PC-9 (cell line): ENCODE data around the gene SGPL1. TPM values are rescaled to one million over a fixed set of nuclear protein-coding genes. Genes with fewer than 3 reads are reported as not detected.

Experiments used
- BruUV-seq: library from RNA; stranded (reverse); fragments of 400-500 nt; replicated peaks from 2 replicates; lab custom pipeline; 2021; lab: Mats Ljungman, UMichigan
- CTCF ChIA-PET: fragments of 300-600 bp; sonication (Branson Sonifier 250); formaldehyde crosslinking; loops from one replicate; lab custom pipeline; 2022; ENCODE audit warnings: antibody characterized with exemption; lab: Charles Lee
- POLR2A ChIA-PET: fragments of 300-600 bp; sonication (Branson Sonifier 250); formaldehyde crosslinking; loops from one replicate; lab custom pipeline; 2022; ENCODE audit warnings: antibody characterized with exemption; ENCODE audit not compliant: unreplicated experiment; lab: Charles Lee
- DNase-seq, 2 experiments: peaks; one replicate each; pipeline versions ENCODE4 v3.0.0 to v3.0.0-alpha.2; 2015 to 2022; ENCODE audit warnings: mixed read lengths in 1 of 2
- H2AFZ ChIP-seq: fragments of 200-600 bp; sonication (generic); 2 replicates; pipeline ENCODE4 v1.8.1; 2017; ENCODE audit warnings: antibody characterized with exemption
- H3F3A ChIP-seq: fragments of 200-600 bp; sonication (generic); 2 replicates; pipeline ENCODE4 v1.8.1; 2017; ENCODE audit warnings: antibody characterized with exemption, mild to moderate bottlenecking, low read depth; ENCODE audit not compliant: insufficient read depth
- H3K27ac ChIP-seq: fragments of 200-600 bp; sonication (generic); 2 replicates; pipeline ENCODE4 v1.6.1; 2016; ENCODE audit warnings: mixed run types
- H3K27me3 ChIP-seq: fragments of 200-600 bp; sonication (generic); 2 replicates; pipeline ENCODE4 v1.6.1; 2016; ENCODE audit warnings: low read depth, mixed run types; ENCODE audit not compliant: insufficient read depth
- H3K36me3 ChIP-seq: fragments of 200-600 bp; sonication (generic); 2 replicates; pipeline ENCODE4 v1.6.1; 2016; ENCODE audit warnings: low read depth, mixed run types
- H3K4me1 ChIP-seq: fragments of 200-600 bp; sonication (generic); replicated peaks from 2 replicates; pipeline ENCODE4 v1.6.1; 2016; ENCODE audit warnings: mixed run types; ENCODE audit not compliant: insufficient read depth
- H3K4me2 ChIP-seq: fragments of 200-600 bp; sonication (generic); 2 replicates; pipeline ENCODE4 v1.6.1; 2017; ENCODE audit warnings: mixed run types
- H3K4me3 ChIP-seq: fragments of 200-600 bp; sonication (generic); 2 replicates; pipeline ENCODE4 v1.6.1; 2016; ENCODE audit warnings: mixed run types
- H3K79me2 ChIP-seq: fragments of 200-600 bp; sonication (generic); 2 replicates; pipeline ENCODE4 v1.6.1; 2017; ENCODE audit warnings: low read depth, mixed run types
- H3K9me2 ChIP-seq: fragments of 200-600 bp; sonication (generic); 2 replicates; pipeline ENCODE4 v1.8.1; 2017; ENCODE audit warnings: mild to moderate bottlenecking; ENCODE audit not compliant: insufficient read depth
- H3K9me3 ChIP-seq: fragments of 200-600 bp; sonication (generic); 2 replicates; pipeline ENCODE4 v1.8.1; 2016; ENCODE audit warnings: low read depth; ENCODE audit not compliant: insufficient read depth
- H4K20me1 ChIP-seq: fragments of 200-600 bp; sonication (generic); 2 replicates; pipeline ENCODE4 v1.8.1; 2017; ENCODE audit not compliant: insufficient read depth
- CTCF ChIP-seq: fragments of 200-600 bp; sonication (generic); conservative IDR thresholded peaks from 2 replicates; pipeline ENCODE4 v1.6.1; 2017; ENCODE audit warnings: mixed run types, antibody characterized with exemption, mild to moderate bottlenecking, moderate library complexity
- EZH2 ChIP-seq: fragments of 200-600 bp; sonication (generic); IDR thresholded peaks from 2 replicates; pipeline ENCODE4 v1.8.0; 2017; ENCODE audit warnings: antibody characterized with exemption, low read depth
- intact Hi-C: fragments of 100-400 bp; cut with micrococcal nuclease; formaldehyde crosslinking; loops from one replicate; pipeline ENCODE4 v1.10.0; 2022; ENCODE audit not compliant: unreplicated experiment
- total RNA-seq: library from RNA; stranded (reverse); gene quantifications from 2 replicates; pipeline ENCODE4 v1.2.3, GENCODE V29; 2021

The SGPL1 gene
- total RNA-seq, 1 experiment from 2014 or later, result 96.9 TPM

DNA sequence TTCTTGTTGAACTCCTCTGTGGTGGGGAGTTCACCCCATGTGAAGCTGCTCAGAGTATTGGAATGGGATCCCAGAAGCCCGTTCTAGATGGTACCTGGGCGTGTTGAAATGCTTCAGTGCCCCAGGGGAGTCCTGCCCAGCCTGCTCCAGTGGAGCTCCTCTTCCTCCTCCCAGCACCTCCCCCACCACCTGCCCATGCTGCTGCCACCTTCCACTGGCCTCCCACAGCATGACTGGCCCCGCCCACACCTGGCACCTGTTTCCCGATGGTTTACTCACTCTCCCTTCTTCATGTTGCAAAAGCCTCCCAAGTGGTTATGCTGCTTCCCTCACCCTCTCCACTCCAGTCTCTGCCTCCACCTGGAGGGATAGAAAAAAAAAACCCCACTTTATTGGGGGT lies 104.8 kb downstream of the SGPL1 start:
- no peak overlapping the region for H2AFZ ChIP-seq
- peaks cover 27% of the 10 kb centered on the region for H3K27me3 ChIP-seq
- 0 out of 2 replicates have a peak overlapping the region, but pooled peaks have one; percentile 16 for H3K4me2 ChIP-seq
- intact Hi-C loops, result loop anchor here (1.0 to 5.0 kb wide), 3 partner anchors 105 to 371 kb away; partner anchors contain the start of gene SGPL1
- peaks cover 27% of the 10 kb centered on the region for H3K4me1 ChIP-seq
- H3K79me2 ChIP-seq, result no peaks in the 10 kb centered on the region
- no peaks in the 10 kb centered on the region for H4K20me1 ChIP-seq
- H3K9me3 ChIP-seq, result no peaks in the 10 kb centered on the region
- H3K4me3 ChIP-seq, result no peak overlapping the region
- no peaks in the 10 kb centered on the region for H3K9me2 ChIP-seq
- POLR2A ChIA-PET, result interaction anchor here (0.5 to 0.6 kb wide), 2 partner anchors 930 to 1871 kb away, joined by 5 to 11 read pairs; no protein-coding TSS in a partner anchor
- CTCF ChIA-PET, result interaction anchor here (0.6 to 1.6 kb wide), 4 partner anchors 288 to 919 kb away, joined by 3 to 5 read pairs (median 3); no protein-coding TSS in a partner anchor
- no peaks in the 10 kb centered on the region for H3K36me3 ChIP-seq
- peak; percentile 87 to 93 for DNase-seq
- TF ChIP-seq CTCF (0 out of 2 replicates have a peak, but pooled peaks have one; percentile 20), EZH2 (no peak)
- no peak overlapping the region for H3K27ac ChIP-seq
- peaks cover 8% of the 10 kb centered on the region; the same call in 1 of the 2 replicates for H3F3A ChIP-seq
- BruUV-seq, result no TSS peak

GRCh38 chr10:70921285-70921684 lies 105.5 kb downstream of the SGPL1 start:
- peaks cover 20% of the 10 kb centered on the region for H3K27me3 ChIP-seq
- H3K27ac ChIP-seq, result no peak overlapping the region
- H3K4me1 ChIP-seq, result peaks cover 27% of the 10 kb centered on the region
- H3K9me3 ChIP-seq, result no peaks in the 10 kb centered on the region
- intact Hi-C loops, result loop anchor here (5.0 kb wide), 1 partner anchor 351 kb away; no protein-coding TSS in a partner anchor
- H3K36me3 ChIP-seq, result no peaks in the 10 kb centered on the region
- no peaks in the 10 kb centered on the region for H3K9me2 ChIP-seq
- TF ChIP-seq EZH2 (no peak), CTCF (no peak)
- POLR2A ChIA-PET, result no interaction called here
- no peak overlapping the region for H2AFZ ChIP-seq
- no peak overlapping the region for H3K4me3 ChIP-seq
- no peaks in the 10 kb centered on the region for H4K20me1 ChIP-seq
- no TSS peak for BruUV-seq
- no peak overlapping the region for H3K4me2 ChIP-seq
- no peaks in the 10 kb centered on the region for H3K79me2 ChIP-seq
- peaks cover 8% of the 10 kb centered on the region; the same call in 1 of the 2 replicates for H3F3A ChIP-seq
- CTCF ChIA-PET, result interaction anchor here (0.7 to 1.6 kb wide), 3 partner anchors 288 to 391 kb away, joined by 3 to 12 read pairs (median 9); no protein-coding TSS in a partner anchor
- DNase-seq, result no peak

- ChIA-PET POLR2A (no interaction called here), CTCF (interaction anchor here (0.7 to 1.8 kb wide), 3 partner anchors 263 to 361 kb away, joined by 3 to 4 read pairs (median 3); no protein-coding TSS in a partner anchor)
- Histone ChIP-seq H4K20me1 (no peaks in the 10 kb centered on the region), H3K27me3 (no peaks in the 10 kb centered on the region), H3K27ac (no peak overlapping the region), H2AFZ (no peak overlapping the region), H3K4me3 (no peak overlapping the region), H3K79me2 (no peaks in the 10 kb centered on the region), H3F3A (peaks cover 8% of the 10 kb centered on the region; the same call in 1 of the 2 replicates), H3K9me2 (no peaks in the 10 kb centered on the region), H3K36me3 (no peaks in the 10 kb centered on the region), H3K9me3 (no peaks in the 10 kb centered on the region), H3K4me1 (peaks cover 27% of the 10 kb centered on the region), H3K4me2 (no peak overlapping the region)
- TF ChIP-seq EZH2 (no peak), CTCF (no peak)
- no TSS peak for BruUV-seq
- intact Hi-C loops, result loop anchor here (5.0 kb wide), 1 partner anchor 349 kb away; no protein-coding TSS in a partner anchor
- peak in 1 of 2 experiments; percentile 54 for DNase-seq
Measured at GRCh38 chr10:70923696-70924095, 107.9 kb downstream of the SGPL1 start.
